GM21529 (cell line): Measurements from ENCODE around the gene DNM1.

Experiments
- ATAC-seq: cut with Tn5 transposase; IDR thresholded peaks from one replicate; pipeline ENCODE4 v1.9.1; 2021; ENCODE audit not compliant: unreplicated experiment

The DNM1 gene

DNA sequence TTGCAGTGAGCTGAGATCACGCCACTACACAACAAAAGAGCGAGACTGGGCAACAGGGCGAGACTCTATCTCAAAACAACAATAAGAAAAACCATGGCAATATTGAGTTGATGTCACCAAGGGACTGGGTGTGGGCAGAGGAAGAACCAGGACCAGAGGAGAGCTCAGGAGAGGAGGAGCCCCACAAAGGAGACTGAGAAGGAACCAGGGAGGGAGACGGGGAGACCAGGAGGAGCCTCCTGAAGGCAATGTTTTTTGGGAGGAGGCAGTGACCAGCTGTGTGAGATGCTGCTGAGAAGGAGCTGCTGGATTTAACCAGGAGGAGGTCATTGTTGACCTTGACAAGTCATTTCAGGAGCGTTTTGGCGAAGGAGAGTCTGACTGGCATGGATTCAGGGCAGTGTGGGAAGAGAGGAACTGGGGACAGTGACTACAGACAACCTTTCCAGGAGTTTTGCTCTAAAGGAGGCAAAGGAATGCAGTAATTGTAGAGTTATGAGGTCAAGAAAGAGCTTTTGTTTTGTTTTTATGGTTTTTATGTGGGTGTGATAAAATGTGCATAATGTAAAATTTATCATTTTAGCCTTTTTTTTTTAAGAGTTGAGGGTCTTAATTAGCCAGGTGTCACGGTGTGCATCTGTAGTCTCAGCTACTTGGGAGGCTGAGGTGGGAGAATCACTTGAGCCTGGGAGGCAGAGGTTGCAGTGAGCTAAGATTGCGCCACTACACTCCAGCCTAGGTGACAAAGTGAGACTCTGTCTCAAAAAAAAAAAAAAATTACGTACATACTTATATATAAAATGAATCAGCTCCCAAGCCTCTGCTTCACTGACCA is 101.2 kb downstream of the DNM1 start:
- no peak for ATAC-seq
